ENCODE data around the gene TUBGCP2.
"Not testable (repeated sequence)": the region's sequence is repeated elsewhere in the genome, so short reads cannot be mapped to it uniquely, and the experiment has no call there.

Gene TUBGCP2

DNA sequence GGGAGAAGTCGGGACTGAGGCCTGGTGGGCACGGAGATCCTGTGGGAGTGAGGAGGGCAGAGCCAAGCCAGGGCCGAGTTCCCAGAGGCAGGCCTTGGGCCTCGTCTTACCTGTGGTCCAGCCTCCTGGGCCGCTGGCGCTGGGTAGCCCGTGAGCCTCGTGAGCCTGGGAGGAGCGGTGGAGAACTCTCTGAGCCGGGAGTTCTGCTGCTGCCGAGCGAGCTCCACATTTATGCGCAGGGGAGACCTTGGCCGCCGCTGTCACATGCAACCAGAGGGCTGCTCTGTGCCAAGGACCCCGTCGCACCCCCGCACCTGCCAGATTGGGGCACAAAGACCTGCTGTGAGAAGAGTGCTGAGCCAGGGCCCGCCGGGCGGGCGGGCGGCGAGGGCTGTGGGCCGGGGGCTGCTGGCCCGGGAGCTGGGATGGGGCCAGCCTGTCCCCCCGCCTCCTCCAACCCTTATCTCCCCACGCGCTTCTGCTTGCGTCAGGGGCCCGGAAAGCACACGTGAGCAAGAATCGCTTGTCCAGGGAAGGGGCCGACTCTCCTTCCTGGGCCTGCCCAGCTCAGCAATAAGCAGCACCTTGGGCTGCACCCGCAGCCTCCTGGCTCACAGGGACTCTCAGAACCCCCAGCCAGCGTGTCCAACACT lies 60.9 kb downstream of the TUBGCP2 start:
- no peak for DNase-seq (ENCODE audit: low read depth)

DNA sequence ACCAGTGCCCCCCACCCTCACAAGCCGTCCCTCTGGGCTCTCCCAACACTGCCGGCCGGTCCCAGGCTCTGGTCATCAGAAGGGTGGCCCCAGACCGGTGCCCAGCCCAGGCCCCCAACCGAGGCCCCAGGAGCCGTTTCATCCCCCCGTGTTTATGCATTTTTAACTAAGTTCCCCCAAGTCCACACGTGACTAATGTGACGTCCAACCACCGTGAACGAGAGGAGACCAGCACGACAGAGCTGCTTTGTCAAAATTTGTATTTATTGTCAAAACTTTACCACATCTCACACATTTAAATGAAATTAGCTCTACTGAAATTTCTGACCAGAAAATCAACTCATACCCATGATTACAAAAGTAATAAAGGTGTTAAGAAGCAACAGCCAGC lies 62.4 kb downstream of the TUBGCP2 start:
- no peak for DNase-seq (ENCODE audit: low read depth)

DNA sequence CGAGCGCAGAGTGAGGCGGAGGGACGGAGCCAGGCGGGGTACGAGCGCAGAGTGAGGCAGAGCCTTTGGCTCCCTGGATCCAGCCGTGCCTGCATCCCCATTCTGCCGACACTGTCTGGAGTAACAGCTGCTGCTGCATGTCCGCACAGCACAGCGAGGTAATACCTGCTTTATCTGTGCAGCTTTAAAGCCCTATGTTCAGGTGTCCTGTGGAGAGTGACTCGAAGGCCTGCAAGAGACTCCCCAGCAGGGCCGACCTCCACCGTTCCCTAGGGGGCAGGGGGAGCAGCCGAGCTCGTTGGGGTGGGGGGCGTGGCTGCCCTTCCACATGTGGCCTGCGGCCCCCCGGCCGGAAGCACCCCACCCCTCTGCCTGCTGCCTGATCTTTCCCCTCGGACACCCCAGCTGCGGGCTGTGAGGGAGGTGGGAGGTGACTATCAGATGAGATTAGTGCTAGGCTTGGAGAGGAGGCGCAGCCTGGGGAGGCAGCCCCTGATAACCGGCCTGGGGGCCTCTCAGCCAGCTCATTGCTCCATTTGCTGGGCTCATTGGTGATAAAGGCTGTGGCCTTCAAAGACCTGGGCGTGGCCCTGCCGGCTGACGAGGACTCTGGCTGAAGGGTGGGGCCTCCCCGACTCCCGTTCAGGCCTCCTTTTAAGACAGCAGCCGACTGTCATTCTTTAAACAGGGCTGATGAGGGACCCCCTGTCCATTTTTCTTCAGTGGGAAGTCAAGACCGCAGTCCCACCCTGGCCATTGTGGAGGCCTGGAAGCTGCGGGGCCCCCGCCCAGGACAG lies 63.0 kb downstream of the TUBGCP2 start:
- no peak for DNase-seq (ENCODE audit: low read depth)

- no peak for DNase-seq (ENCODE audit: low read depth)
Observed at GRCh38 chr10:133243593-133243992, 65.1 kb downstream of the TUBGCP2 start.

DNA sequence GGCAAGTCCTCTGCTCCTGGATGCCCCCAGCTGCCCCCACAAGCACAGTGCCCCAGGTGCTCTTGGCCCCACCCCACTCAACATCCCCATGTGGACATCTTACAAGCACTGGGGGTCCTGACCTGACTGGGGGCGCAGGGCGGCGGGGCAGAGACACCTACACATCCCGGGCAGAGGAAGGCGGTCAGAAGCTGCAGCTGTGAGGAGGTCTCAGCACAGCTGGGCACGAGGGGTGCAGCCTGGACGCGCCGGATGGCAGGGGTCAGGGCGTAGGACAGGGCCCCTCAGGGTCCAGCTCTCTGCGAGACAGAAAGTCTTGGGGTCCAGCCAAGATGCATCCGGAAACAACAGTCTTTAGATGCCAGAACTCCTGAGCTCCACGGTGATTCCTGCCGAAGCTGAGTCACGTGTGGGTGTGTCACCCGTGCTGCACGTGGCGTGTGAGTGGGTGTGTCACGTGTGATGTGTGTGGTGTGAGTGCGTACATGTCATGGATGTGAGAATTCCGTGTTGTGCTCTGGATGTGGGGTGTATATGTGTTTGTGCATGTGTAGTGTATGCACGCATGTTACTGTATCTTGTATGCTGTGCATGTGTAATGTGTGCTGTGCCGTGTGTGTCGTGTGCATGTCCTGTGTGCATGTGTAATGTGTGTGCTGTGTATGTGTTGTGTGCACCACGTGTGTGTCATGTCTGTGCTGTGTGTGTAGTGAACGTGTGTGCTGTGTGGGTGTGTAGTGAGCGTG lies 65.9 kb downstream of the TUBGCP2 start:
- DNase-seq (ENCODE audit: low read depth): no peak

GRCh38 chr10:133241501-133242205 lies 67.0 kb downstream of the TUBGCP2 start:
- no peak for DNase-seq (ENCODE audit: low read depth)

GRCh38 chr10:133239990-133240389 lies 68.7 kb downstream of the TUBGCP2 start:
- DNase-seq (ENCODE audit: low read depth): no peak

- no peak for DNase-seq (ENCODE audit: low read depth)
Observed at GRCh38 chr10:133238466-133238804, 70.2 kb downstream of the TUBGCP2 start.

DNA sequence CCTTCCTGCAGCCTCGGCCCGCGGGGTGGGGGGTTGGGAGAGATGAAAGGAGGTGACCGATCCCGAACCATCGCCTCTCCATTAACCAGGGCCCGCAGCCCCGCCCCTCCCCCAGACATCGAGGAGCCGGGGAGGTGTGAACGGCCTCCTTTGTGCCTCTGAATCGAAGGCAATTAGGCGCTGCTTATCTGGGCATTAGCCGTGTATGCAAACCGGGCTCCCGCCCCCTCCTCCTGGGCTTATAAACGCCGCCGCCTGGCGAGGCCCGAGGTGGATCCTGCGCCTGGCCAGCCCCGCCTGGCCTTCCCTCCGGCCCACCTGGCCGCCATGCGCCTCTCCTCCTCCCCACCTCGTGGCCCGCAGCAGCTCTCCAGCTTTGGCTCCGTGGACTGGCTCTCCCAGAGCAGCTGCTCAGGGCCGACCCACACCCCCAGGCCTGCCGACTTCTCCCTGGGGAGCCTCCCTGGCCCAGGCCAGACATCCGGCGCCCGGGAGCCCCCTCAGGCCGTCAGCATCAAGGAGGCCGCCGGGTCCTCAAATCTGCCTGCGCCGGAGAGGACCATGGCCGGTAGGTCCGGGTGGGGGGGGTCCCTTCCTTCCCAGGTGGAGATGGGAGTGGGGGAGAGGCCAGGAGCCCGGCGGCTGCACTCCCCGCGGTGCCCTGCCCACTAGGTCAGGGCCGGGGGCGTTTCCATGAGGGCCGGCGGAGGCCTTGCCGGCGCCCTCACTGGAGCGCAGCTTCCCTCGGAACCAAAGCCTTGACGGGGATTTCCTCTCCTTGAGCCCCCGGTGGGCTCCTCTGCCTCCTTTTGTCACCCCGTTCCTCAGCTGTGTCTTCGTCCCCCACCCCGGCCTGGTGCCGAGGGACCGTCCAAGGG lies 70.8 kb downstream of the TUBGCP2 start, which contains the start of gene VENTX:
VENTX (plus strand) TSS at position 268 of the 878 bp plus-strand sequence; CDS start at position 328, 60 bp downstream.
- DNase-seq (ENCODE audit: low read depth): no peak

GRCh38 chr10:133237241-133237587 lies 71.5 kb downstream of the TUBGCP2 start:
- DNase-seq (ENCODE audit: low read depth): no peak

- no peak for DNase-seq (ENCODE audit: low read depth)
Observed at GRCh38 chr10:133236401-133237240, 72.1 kb downstream of the TUBGCP2 start.

GRCh38 chr10:133235932-133236331 lies 72.7 kb downstream of the TUBGCP2 start:
- DNase-seq (ENCODE audit: low read depth): no peak

GRCh38 chr10:133235265-133235855 lies 73.3 kb downstream of the TUBGCP2 start:
- no peak for DNase-seq (ENCODE audit: low read depth)

DNA sequence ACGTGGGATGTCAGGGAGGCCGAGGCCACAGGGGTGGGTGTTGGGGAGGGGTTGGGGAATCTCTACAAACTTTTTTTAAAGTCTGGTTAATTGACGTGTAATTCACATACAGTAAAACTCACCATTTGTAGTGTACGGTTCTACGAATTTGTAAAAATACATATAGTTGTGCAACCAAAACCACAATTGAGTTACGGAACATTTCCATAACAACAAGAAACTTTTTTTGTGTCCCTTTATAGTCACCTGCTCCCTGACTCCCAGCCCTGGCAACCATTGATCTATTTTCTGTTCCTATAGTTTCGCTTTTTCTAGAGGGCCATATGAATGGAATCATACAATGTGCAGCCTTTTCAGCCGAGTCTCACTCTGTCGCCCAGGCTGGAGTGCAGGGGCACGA lies 73.9 kb downstream of the TUBGCP2 start:
- DNase-seq (ENCODE audit: low read depth): not testable (repeated sequence)

GRCh38 chr10:133231946-133232574 lies 76.6 kb downstream of the TUBGCP2 start:
- DNase-seq (ENCODE audit: low read depth): no peak

GRCh38 chr10:133231244-133231945 lies 77.3 kb downstream of the TUBGCP2 start:
- no peak for DNase-seq (ENCODE audit: low read depth)

- DNase-seq (ENCODE audit: low read depth): no peak
Observed at GRCh38 chr10:133230387-133231195, 78.1 kb downstream of the TUBGCP2 start.

DNA sequence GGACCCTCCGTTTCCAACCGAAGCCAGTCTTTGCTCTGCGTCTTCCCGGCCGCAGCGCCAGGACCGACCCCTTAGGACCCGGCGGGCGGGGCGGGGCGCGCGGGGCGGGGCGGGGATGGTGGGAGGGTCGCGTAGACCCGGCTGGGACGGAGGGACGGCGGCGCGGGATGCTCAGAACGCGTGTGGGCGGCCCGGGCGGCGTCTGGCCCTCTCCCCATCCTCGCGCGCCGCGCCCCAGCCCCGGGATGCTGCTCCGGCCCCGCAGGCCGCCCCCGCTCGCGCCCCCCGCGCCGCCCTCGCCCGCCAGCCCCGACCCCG lies 78.7 kb downstream of the TUBGCP2 start, which contains the start of gene UTF1:
UTF1 (plus strand) TSS at position 174 of the 318 bp plus-strand sequence; CDS start at position 246, 72 bp downstream.
- DNase-seq (ENCODE audit: low read depth): no peak
